Islet precursor cell (in vitro differentiated cells): Measurements from ENCODE around the gene SCNN1B.
"Not testable (repeated sequence)": the region's sequence is repeated elsewhere in the genome, so short reads cannot be mapped to it uniquely, and the experiment has no call there.

ENCODE experiments used
- DNase-seq: peaks from one replicate; pipeline ENCODE4 v3.0.0-alpha.2; 2018

Gene SCNN1B

GRCh38 chr16:23302045-23302956, at the start of gene SCNN1B:
Gene SCNN1B, plus strand, starts transcription at chr16:23302302. Its CDS starts 46,298 bp downstream, at chr16:23348600.
- DNase-seq, result peak; percentile 57

- DNase-seq, result no peak
Measured at GRCh38 chr16:23252310-23252709, 49.8 kb upstream of the SCNN1B start.

- DNase-seq, result not testable (repeated sequence)
Measured at GRCh38 chr16:23253650-23254049, 48.5 kb upstream of the SCNN1B start.

- peak; percentile 92 for DNase-seq
Measured at GRCh38 chr16:23254338-23254737, 47.8 kb upstream of the SCNN1B start.

GRCh38 chr16:23255000-23255399, 47.1 kb upstream of the SCNN1B start:
- DNase-seq, result no peak

- DNase-seq, result no peak
Measured at GRCh38 chr16:23256440-23256839, 45.7 kb upstream of the SCNN1B start.

- DNase-seq, result peak; percentile 83
Measured at GRCh38 chr16:23257682-23258081, 44.4 kb upstream of the SCNN1B start.

GRCh38 chr16:23258919-23259237, 43.2 kb upstream of the SCNN1B start:
- DNase-seq, result no peak

- DNase-seq, result no peak
Measured at GRCh38 chr16:23267647-23268046, 34.5 kb upstream of the SCNN1B start.

GRCh38 chr16:23268561-23268960, 33.5 kb upstream of the SCNN1B start:
- DNase-seq, result no peak

GRCh38 chr16:23269248-23269953, 32.7 kb upstream of the SCNN1B start:
- DNase-seq, result no peak

GRCh38 chr16:23270654-23271053, 31.4 kb upstream of the SCNN1B start:
- no peak for DNase-seq

- no peak for DNase-seq
Measured at GRCh38 chr16:23274968-23275367, 27.1 kb upstream of the SCNN1B start.

GRCh38 chr16:23276821-23277220, 25.3 kb upstream of the SCNN1B start:
- no peak for DNase-seq

GRCh38 chr16:23278031-23278430, 24.1 kb upstream of the SCNN1B start:
- DNase-seq, result no peak

GRCh38 chr16:23279721-23280153, 22.4 kb upstream of the SCNN1B start:
- DNase-seq, result peak; percentile 77

GRCh38 chr16:23280483-23280967, 21.6 kb upstream of the SCNN1B start:
- DNase-seq, result no peak

- DNase-seq, result no peak
Measured at GRCh38 chr16:23282568-23282967, 19.5 kb upstream of the SCNN1B start.

GRCh38 chr16:23283571-23283970, 18.5 kb upstream of the SCNN1B start:
- no peak for DNase-seq

GRCh38 chr16:23284584-23284983, 17.5 kb upstream of the SCNN1B start:
- DNase-seq, result no peak

- DNase-seq, result no peak
Measured at GRCh38 chr16:23286131-23286532, 16.0 kb upstream of the SCNN1B start.

GRCh38 chr16:23288209-23288608, 13.9 kb upstream of the SCNN1B start:
- no peak for DNase-seq

- DNase-seq, result no peak
Measured at GRCh38 chr16:23288726-23289512, 13.2 kb upstream of the SCNN1B start.
